HG02623 (cell line): Measurements from ENCODE around the gene MTAP.
A peak's percentile ranks its signal among the peaks of the same experiment; 100 is the strongest.

Source experiments
- ATAC-seq: cut with Tn5 transposase; IDR thresholded peaks from one replicate; pipeline ENCODE4 v1.9.1; 2021; ENCODE audit warnings: moderate library complexity; ENCODE audit not compliant: unreplicated experiment

The MTAP gene

GRCh38 chr9:21802418-21803000, at the start of gene MTAP:
Gene MTAP (plus strand): TSS chr9:21802636. CDS start chr9:21802749, 113 bp downstream.
- peak; percentile 87 for ATAC-seq

GRCh38 chr9:21753523-21753922, 48.9 kb upstream of the MTAP start:
- no peak for ATAC-seq

GRCh38 chr9:21754741-21755140, 47.7 kb upstream of the MTAP start:
- no peak for ATAC-seq

- ATAC-seq, result no peak
Observed at GRCh38 chr9:21758540-21758939, 43.9 kb upstream of the MTAP start.

- peak; percentile 86 for ATAC-seq
Observed at GRCh38 chr9:21761309-21761901, 41.0 kb upstream of the MTAP start.

- no peak for ATAC-seq
Observed at GRCh38 chr9:21762064-21762463, 40.4 kb upstream of the MTAP start.

GRCh38 chr9:21764846-21765245, 37.6 kb upstream of the MTAP start:
- ATAC-seq, result no peak

GRCh38 chr9:21766096-21766495, 36.3 kb upstream of the MTAP start:
- no peak for ATAC-seq

GRCh38 chr9:21770871-21771560, 31.4 kb upstream of the MTAP start:
- no peak for ATAC-seq

- no peak for ATAC-seq
Observed at GRCh38 chr9:21777701-21778100, 24.7 kb upstream of the MTAP start.

- no peak for ATAC-seq
Observed at GRCh38 chr9:21778304-21778703, 24.1 kb upstream of the MTAP start.

- no peak for ATAC-seq
Observed at GRCh38 chr9:21779397-21779796, 23.0 kb upstream of the MTAP start.

- ATAC-seq, result no peak
Observed at GRCh38 chr9:21781656-21782055, 20.8 kb upstream of the MTAP start.

GRCh38 chr9:21782205-21782604, 20.2 kb upstream of the MTAP start:
- no peak for ATAC-seq

- ATAC-seq, result no peak
Observed at GRCh38 chr9:21788752-21789151, 13.7 kb upstream of the MTAP start.

- peak; percentile 99 for ATAC-seq
Observed at GRCh38 chr9:21789541-21790037, 12.8 kb upstream of the MTAP start.

GRCh38 chr9:21795483-21795882, 7.0 kb upstream of the MTAP start:
- ATAC-seq, result no peak

GRCh38 chr9:21796768-21797167, 5.7 kb upstream of the MTAP start:
- no peak for ATAC-seq

- no peak for ATAC-seq
Observed at GRCh38 chr9:21800931-21801682, 1.3 kb upstream of the MTAP start.

GRCh38 chr9:21801683-21802417, 586 bp upstream of the MTAP start:
- peak; percentile 9 for ATAC-seq

GRCh38 chr9:21803649-21804048, 1.2 kb downstream of the MTAP start:
- no peak for ATAC-seq
